C1 segment of cervical spinal cord (tissue), 14 donors: ENCODE data around the gene UVRAG.
"Not testable (repeated sequence)": the region's sequence is repeated elsewhere in the genome, so short reads cannot be mapped to it uniquely, and the experiment has no call there.

ENCODE experiments used
- DNase-seq, 14 donors: peaks; one replicate each; lab custom pipeline; 2025; lab: John Stamatoyannopoulos, UW

Gene UVRAG

DNA sequence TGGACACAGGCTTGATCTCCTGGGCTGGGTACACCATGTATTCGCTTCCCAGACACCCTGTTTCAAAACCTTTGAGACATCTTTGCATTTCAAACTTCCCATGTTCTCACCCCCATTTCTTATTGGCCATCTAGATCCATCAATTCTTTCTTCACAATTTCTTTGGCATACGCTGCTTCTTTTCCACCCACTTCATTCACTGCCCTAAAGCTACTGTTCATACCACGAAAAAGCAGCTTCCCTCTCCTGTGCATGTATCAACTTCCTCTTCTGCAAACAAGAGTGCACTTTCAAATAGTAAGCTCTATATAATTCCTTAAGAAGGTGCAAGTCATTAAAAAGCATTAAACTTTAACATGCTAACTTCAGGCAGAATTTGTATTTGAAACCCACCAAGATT is 21.4 kb downstream of the UVRAG start:
- no peak for DNase-seq

DNA sequence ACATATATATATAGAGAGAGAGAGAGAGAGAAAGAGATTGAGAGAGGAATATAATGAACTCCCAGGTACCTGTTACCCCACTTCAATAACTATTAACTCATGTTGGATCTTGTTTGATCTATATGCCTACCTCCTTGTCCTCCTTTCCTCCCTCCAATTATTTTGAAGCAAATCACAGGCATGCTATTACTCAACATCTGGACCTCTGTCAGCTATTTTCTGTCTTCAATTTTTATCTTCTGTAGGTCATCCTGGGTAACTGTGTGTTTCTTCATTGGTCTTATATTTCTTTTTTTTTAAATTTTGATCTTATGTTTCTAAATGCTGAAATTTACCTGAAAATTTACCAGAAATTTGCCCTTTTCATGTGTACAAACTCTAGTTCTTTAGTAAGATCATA is 24.8 kb downstream of the UVRAG start:
- no peak for DNase-seq

DNA sequence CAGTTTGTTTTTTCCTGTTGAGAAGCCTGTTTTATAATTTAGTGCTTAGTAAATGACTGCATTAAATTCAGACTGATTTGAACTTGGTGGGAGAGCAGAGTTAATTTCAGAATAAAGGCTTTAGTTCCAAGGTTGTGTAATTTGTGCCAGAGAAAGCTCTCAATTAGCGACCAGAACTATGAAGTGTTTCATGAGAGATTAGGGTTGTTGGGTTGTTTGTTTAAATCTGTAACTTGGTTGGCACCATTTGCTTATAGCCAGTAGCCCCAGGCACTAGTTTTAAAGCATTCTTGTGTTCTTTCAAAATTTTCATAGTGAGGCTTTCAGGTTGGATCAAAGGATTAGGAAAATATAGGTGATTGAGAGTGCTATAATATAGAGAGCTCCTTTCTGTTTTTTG is 25.5 kb downstream of the UVRAG start:
- no peak for DNase-seq

DNA sequence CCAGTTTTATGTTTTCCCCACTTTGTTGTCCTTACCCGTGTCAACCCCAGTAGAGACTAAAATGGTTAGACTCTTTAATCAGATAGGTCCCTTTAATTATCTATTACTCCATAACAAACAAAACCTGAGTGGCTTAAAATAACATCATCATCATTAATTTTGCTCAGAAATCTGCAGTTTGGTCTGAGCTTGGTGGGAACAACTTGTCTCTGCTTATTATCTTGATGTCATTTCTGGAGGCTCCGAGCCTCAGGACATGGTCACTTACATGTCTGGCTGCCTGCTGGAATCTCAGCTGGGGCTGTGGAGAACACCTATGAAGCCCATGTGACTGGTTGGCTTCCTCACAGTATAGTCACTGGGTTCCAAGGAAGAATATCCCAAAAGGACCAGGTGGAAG is 26.7 kb downstream of the UVRAG start:
- DNase-seq, result no peak

DNA sequence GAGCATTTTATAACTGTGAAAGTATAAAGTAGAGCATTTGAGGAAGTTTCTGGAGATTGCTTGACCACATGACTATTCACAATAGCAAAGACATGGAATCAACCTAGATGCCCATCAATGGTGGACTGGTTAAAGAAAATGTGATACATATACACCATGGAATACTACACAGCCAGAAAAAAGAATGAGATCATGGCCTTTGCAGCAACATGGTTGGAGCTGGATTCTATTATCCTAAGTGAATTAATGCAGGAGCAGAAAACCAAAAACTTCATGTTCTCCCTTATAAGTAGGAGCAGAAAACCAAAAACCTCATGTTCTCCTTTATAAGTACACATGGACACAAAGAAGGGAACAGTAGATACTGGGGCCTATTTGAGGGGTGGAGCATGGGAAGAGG is 30.3 kb downstream of the UVRAG start:
- no peak for DNase-seq

DNA sequence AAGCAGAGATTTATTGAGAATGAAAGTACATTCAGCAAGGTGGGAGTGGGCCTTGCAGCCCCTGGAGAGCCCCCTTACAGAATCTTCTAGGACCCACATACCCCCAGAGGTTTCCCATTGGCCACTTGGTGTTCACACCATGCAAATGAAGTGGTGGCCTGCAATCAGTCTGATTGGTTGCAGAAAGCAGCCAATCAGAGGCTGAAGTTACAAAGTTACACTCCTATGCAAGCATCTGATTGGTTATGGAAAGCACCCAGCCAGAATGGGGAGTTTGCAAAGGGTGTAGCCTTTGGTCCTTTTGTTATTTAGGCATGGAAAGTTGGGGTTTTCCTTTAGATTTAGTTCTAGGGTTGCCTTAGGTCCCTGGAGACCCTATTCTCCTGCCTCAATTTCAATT is 34.9 kb downstream of the UVRAG start:
- DNase-seq, result no peak

DNA sequence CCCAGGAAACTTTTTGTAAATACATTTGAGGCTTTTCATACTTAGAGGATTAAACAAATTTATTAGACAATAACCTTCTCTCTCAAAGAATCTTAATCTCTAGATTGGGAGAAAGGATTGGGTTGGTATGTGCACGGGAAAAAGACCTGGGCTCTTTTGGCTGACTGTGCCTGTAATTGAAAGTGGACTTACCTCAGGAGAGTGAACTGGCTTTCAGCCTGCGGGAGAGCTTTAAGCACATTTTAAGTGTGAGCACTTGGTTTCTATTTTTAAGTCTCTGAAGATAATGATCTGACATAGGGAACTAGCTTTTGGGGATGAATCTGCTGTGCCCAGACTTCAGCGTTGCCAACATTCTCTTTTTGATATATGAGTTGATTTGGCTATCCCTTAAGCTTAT is 35.8 kb downstream of the UVRAG start:
- peak in 1 of 14 donors; percentile 21 for DNase-seq

DNA sequence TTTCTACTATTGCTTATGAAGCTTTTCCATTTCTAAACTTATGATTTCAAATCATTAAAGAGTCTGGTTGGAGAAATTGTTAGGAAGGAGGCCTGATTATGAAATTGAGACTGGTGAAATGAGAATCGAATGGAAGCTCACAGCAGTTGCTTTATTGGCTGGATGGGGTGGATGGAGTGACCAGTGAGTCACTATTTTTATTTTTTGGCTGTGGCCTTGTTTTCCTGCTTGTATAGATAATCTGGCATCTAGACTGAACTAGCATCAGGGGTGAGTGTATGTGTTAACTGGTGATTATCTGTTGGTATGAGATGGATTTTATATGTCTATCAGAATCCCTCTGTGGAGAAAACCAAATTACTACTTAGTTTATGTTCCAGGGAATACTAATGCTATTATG is 36.2 kb downstream of the UVRAG start:
- DNase-seq, result peak in 1 of 14 donors; percentile 32

DNA sequence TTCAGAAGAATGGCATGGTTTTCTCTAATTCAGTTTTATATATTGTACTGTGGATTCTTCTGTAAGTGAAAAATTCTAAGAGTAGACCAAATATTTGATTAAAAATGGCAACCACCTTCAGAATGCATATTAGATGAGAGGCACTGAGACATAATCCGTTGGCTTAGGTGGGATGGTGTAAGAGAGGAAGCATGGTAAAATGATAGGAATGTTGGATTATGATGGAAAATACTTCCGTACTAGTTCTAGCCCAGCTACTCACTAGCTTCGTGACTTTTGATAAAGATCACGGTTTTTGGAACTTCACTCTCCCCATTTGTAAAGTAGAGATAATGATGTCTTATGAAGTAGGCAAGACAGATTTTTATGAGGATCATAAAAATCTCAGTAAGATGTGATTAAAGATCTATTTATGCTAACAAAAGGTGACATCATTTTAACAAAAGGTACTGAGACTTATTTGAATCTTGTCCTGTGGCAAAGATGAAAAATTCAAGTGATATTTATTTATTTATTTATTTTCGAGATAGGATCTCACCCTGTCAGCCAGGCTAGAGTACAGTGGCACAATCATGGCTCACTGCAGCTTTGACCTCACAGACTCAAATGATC is 37.5 kb downstream of the UVRAG start:
- DNase-seq, result no peak

DNA sequence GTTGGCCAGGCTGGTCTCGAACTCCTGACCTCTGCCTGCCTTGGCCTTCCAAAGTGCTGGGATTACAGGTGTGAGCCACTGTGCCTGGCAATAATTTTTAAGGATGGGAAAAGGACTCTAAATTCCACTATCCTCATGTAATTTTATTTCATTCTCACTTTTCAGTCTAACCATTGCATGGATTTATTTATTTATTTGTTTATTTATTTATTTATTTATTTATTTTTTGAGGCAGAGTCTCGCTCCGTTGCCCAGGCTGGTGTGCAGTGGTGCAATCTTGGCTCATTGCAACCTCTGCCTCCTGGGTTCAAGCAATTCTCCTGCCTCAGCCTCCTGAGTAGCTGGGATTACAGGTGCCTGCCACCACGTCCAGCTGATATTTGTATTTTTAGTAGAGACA is 38.6 kb downstream of the UVRAG start:
- not testable (repeated sequence) for DNase-seq

DNA sequence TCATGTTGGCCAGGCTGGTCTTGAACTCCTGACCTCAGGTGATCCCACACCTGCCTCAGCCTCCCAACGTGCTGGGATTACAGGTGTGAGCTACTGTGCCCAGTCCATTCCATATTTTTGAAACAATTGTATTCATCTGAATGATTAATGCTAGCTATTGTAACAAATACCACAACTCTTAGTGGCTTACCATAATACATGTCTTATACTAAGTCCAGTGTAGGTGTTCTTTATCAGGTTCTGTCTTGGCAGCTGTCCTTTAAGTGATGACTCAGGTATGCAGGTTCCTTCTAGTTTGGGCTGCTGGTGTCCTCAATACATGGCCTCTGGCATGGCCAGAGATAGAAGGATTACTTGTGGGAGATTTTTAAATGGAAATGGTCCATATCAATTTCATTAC is 39.0 kb downstream of the UVRAG start:
- no peak for DNase-seq

DNA sequence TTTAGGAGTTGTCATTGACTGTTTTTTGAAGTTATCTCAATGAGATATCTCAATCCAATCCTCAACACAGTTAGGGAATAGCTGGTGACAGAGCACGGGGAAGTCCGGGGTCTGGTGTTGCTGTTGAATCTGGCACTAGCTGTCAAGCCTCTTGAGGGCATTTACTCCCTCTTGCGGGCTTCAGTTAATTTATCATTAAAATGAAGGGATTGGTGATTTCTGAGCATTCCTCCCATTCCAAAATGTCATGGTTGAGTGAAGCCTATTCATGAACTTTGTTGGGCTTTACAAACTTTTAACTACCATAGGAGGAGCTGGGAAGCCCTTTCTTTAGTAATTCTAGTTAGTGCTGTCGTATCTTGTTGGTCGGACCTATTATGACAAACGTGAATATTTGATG is 40.2 kb downstream of the UVRAG start:
- no peak for DNase-seq

DNA sequence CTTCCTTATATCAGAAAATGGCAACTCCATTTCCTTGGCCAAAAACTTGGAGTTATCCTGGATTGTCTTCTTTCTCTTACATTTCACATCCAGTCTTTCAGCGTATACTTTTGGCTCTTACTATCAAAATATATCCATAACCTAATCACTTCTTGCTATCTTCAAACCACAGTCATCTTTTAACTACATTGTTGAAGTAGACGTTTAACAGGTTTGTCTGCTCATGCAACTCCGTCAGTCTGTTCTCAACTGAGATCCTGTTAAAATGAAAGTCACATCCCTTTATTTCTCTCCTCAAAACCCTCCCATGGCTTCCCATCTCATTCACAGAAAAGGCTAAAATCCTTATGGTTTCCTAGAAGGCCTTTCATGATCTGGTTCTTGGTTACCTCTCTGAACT is 41.9 kb downstream of the UVRAG start:
- no peak for DNase-seq

DNA sequence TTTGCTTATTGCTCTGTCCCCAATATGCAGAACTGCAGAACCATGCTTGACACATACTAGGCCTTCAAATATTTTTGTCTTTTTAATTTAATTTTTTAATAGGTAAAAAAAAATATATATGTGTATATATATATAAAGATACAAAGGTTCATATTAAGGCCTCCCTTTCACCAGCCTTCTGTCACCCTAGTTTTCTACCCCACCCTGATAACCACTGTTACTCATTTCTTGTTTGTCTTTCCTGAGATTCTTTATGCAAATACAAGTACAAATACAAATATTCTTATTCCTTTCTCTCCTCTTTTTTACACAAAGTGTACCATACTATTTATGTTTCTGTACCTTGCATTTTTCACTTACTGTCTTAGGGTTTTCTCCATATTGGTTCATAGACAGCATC is 43.0 kb downstream of the UVRAG start:
- no peak for DNase-seq

DNA sequence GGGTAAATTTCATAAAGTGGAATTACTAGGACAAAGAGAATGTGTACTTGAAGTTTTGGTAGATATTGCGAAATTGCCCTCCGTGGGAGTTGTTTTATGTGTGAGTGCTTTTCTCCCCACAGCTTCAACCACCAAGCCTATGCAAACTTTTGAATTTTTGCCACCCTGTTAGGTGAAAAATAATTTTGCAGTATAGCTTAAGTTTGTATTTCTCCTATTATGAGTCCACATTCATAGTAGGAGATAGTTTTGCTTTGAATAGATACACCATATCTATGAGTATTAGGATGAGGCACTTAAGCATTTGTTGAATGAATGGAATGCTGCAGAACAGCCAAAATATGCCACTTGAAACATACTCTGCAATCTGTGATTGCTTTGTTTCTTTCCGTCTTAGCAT is 43.6 kb downstream of the UVRAG start:
- no peak for DNase-seq

DNA sequence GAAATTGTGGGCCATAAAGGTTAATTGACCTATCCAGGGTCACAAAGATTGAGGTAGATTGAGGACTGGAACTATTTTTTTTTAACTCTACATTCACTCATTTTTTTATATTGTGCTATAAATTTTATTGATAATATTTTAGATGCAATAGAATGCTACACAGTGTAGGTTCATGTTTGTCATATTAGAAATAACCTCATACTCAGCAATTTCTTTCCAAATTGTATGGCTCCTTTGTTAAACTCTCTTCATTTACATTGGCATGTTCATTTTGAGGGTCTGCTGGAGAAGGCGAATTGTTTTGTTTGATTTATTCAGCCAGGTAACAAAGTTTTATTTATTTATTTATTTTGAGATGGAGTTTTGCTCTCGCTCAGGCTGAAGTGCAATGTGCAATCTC is 44.6 kb downstream of the UVRAG start:
- DNase-seq, result no peak

DNA sequence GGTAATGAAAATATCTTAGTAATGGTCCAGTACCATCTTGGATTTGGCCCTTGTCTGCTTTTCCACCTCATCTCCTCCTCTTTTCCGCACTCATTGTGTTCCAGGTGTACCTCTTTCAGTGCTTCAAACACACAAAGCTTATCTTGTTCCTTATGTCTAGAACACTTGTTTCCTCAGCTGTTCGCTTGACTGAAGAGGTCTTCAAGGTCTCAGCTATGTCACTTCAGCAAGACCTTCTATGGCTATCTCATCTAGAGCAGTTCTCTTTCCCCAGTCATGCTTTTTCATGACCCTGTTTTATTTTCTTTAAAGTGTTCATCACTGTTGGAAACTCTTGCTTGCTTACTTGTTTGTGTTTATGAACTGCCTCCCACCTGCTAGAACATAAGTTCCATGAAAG is 47.4 kb downstream of the UVRAG start:
- DNase-seq, result no peak

DNA sequence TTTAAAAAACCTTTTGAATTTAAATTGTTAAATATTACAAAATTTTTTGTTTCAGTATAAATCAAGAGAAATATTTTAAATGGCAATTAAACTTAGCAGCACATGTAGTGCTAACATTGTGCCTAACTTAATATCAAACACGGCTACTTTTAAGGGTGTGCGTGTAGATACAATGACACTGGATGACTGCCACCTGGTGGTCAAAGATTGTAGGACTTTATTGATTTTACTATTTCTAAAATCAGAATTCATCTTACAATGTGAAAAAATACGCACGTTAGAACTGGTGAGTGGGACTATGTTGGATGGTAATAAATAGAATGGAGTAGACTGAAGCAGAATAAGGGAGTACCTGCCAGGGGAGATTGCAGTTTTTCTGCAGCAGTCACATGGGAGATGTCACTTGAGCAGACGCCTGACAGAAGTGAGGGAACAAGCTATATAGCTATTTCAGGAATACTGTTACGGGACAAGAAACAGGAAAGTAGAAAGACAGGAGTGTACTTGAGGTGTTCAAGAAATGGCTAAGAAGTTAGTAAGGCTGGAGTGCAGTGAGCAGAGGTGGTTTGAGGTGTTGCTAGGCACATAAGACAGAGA is 52.9 kb downstream of the UVRAG start:
- DNase-seq, result peak in 2 of 14 donors; percentile 12 to 22

DNA sequence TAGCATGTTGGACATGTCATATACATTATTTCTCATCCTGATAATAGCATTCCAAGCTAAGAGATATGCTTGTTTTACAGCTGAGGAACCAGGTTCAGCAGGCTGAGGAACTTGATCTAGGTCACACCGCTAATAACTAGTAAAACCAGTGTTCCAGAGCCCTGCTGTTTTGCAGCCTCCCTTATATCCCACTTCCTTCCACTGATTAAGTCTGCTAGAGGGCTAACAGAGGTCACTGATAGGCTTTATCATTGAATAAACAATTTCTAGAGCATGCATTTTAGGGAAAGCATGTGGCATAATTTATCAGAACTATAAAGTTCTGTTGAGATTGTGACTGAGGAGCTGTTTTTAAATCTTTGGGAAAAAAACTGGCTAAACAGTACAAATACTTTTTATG is 54.0 kb downstream of the UVRAG start:
- peak in 1 of 14 donors; percentile 4 for DNase-seq

DNA sequence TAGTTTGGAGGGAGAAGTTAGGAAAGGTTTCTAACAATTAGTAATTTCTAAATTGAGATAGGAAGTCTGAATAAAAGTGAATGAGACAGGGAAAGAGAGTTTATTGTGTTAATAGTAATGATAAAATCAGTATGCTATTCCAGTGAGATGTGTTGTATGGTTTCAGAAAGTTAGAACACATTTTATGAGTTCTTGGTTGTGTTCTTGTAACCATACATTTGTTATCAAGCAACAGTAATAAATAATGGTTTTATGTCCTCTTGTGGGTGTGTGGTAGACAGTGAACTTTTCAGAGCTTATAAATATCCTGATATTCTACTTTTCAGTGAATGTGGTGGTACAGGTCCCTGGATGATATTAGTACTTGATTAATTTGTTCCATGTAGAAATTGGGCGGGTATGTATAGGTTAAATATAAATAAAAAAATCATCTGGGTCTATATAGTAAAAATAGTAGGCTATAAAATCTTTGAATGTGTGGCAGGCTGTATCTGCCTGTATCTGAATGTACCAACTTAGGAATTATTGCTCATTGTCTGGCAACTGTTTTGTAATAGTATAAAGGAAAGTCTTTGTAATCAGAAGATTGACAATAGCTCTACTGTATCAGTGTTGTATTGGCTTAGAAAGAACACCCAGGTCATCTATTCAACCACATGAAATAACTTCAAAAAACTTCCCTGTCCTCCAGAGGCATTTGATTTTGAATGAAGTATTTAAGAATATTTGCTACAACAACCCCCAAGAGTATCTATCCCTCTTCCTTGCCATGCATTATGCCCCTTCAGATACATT is 54.8 kb downstream of the UVRAG start:
- DNase-seq, result no peak

DNA sequence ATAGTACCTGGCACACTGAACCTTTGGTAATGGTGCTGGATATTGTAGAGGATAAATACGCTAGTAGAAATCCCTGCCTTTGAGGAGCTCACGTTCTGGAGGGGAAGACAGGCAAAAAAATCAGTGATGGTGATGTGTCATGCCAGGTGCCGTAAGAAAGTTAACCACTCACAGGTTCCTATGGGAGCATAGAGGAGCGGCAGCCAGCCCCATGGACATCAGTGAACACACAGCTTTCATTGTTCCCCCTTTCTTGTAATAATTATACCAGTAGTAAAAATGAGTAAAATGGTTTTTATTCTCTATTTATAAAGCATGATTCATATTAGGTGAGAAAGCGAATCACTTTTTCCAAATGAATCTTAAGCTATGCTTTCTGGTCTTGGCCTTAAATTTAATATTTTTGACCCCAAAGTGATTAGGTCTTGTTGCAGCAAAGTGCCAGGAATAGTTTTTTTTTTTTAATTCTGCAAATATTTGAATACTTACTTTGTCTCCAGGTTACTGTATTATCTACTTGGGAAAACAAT is 57.9 kb downstream of the UVRAG start:
- DNase-seq, result no peak

DNA sequence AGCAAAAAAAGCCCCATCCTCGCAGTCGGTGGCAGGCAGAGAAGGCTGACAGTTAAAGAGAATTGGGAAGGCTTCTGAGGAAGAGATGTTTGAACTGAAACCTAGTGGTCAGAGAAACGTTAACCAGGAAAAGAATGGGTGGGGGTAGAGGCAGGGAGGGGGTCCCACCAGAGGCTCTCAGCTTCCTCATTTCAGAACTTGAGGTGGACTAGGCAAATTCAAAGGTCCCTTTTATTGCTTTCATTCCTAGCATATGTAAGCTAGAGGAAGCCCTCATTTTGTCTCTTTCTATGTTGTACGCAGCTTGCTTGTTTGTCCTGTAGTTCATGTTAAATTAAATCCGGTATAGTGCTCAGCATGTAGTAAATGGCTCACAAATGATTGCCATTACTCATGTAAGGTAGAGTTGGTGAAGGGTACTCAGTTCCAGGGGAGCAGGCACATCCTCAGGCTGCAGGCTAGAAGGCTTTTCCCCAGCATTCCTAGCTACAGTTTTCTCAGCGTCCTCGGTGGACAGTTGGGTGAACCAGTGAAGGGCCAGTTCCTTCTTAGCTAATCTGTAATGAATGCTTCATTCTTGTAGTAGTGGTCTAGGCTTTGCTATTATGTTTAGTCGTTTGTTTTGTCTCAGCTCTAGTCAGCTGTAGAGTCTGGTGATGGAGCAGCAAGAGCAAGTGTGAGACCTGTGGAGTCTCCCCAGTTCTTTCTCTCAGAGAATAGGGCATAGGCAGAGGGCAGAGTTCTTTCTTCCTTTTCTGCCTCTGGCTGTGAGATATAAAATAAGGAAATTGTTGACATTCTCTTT is 58.6 kb downstream of the UVRAG start:
- peak in 4 of 14 donors; percentile 25 to 62 (median 35) for DNase-seq
